GM21717 (cell line): ENCODE data around the gene ZNF541.
A peak's percentile ranks its signal among the peaks of the same experiment; 100 is the strongest.

Experiments used
- ATAC-seq: cut with Tn5 transposase; IDR thresholded peaks from one replicate; pipeline ENCODE4 v1.9.1; 2021; ENCODE audit warnings: mild to moderate bottlenecking, moderate library complexity; ENCODE audit not compliant: unreplicated experiment

ZNF541 gene

GRCh38 chr19:47573071-47574026, at the start of gene ZNF541:
TSS of gene ZNF541 (minus strand) at chr19:47573148. CDS start at chr19:47555856, 17,292 bp downstream.
- no peak for ATAC-seq

- ATAC-seq, result no peak
These were observed 46.8 kb upstream of the ZNF541 start for GRCh38 chr19:47619763-47620162.

GRCh38 chr19:47618771-47619170, 45.8 kb upstream of the ZNF541 start:
- no peak for ATAC-seq

- ATAC-seq, result no peak
These were observed 42.8 kb upstream of the ZNF541 start for GRCh38 chr19:47615714-47616113.

GRCh38 chr19:47615230-47615629, 42.3 kb upstream of the ZNF541 start:
- ATAC-seq, result no peak

GRCh38 chr19:47614559-47614958, 41.6 kb upstream of the ZNF541 start:
- no peak for ATAC-seq

GRCh38 chr19:47614021-47614295, 41.0 kb upstream of the ZNF541 start:
- ATAC-seq, result no peak

- no peak for ATAC-seq
These were observed 40.4 kb upstream of the ZNF541 start for GRCh38 chr19:47613165-47614020.

GRCh38 chr19:47610902-47611301, 38.0 kb upstream of the ZNF541 start:
- ATAC-seq, result no peak

GRCh38 chr19:47609906-47610894, 37.3 kb upstream of the ZNF541 start:
- ATAC-seq, result no peak

- ATAC-seq, result peak; percentile 42
These were observed 36.3 kb upstream of the ZNF541 start, which contains the start of gene BICRA for GRCh38 chr19:47608969-47609905. TSS of gene BICRA (plus strand) at chr19:47609134. CDS start at chr19:47673575, 64,441 bp downstream.

GRCh38 chr19:47608074-47608918, 35.3 kb upstream of the ZNF541 start:
- ATAC-seq, result peak; percentile 66

- no peak for ATAC-seq
These were observed 34.7 kb upstream of the ZNF541 start for GRCh38 chr19:47607564-47608073.

GRCh38 chr19:47603706-47604565, 31.0 kb upstream of the ZNF541 start:
- ATAC-seq, result no peak

GRCh38 chr19:47601180-47601904, 28.4 kb upstream of the ZNF541 start:
- no peak for ATAC-seq

GRCh38 chr19:47600246-47601179, 27.6 kb upstream of the ZNF541 start:
- ATAC-seq, result peak; percentile 84
